DMS153 treated with DMSO at 0.1 percent for 48 hours (cell line): ENCODE data around the gene ZFP36.

ENCODE experiments used
- DNase-seq: peaks from one replicate; lab custom pipeline; 2025; ENCODE audit not compliant: unreplicated experiment; lab: John Stamatoyannopoulos, UW

Gene ZFP36

DNA sequence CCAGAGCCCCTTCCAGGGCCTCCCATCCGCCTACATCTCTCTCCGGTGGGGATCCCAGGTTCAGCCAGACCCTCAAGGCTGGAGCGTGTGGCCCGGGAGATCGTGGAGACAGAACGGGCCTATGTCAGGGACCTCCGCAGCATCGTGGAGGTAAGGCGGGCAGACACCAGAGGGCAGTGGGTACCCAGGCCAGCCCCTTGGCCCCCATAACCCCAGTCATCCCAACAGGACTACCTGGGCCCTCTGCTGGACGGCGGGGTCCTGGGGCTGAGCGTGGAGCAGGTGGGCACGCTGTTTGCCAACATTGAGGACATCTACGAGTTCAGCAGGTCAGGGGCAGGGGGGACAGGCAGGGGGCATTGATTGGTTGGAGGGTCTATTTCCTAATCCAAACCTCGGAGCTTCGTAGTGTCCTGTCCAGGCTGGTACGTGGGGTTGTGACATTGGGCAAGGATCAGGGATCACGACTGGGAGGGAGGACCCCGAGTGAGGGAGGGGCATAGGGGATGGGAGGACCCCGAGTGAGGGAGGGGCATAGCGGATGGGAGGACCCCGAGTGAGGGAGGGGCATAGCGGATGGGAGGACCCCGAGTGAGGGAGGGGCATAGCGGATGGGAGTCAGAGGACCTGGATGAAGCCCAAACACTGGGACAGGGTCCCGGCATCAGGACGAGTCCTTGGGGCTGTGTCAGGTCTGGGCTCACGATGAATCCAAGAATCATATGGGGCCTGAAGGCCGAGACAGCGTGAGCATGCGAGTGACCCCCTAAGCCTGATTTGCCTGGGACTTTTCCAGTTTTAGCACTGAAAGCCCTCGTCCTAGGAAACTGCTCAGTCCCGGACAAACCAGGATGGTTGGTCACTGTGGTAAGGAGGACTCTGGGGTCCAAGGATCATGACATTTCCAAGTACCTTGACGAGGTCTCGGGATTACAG is 8.7 kb downstream of the ZFP36 start:
- DNase-seq, result no peak

DNA sequence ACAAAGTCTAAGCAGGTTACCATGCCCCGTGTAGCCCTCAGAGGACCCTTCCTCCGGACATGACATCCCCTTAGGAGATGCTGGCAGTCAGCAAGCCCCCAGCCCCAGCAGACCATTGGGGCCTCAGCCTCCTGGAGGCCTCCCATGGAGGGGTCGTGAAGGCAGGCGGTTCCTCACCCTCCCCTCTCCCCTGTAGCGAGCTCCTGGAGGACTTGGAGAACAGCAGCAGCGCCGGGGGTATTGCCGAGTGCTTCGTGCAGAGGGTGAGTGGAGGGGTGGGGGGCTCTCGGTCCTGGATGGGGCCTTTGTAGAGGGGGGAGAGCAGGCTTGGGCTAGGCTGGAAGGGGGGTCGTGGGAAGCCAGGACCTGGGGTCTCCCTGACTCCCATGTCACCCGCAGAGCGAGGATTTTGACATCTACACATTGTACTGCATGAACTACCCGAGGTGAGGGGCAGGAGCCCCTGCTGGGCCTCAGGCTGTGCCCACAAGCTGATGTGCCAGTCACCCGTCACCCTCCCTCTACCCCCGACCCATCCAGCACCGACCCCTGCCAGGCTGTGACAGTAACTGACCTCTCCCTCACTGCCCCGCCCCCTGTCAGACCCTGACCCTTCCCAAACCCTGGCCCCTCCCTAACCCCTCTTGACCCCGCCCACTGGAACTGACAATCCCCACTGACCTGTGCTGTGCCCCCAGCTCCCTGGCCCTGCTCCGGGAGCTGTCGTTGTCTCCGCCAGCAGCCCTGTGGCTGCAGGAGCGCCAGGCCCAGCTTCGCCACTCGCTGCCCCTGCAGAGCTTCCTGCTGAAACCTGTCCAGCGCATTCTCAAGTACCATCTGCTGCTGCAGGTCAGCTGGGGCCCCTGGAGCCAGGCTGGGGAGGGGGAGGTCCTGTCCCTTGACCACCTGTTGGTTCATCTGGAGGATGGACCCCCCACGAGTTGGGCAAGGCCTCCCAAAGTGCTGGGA is 9.8 kb downstream of the ZFP36 start:
- no peak for DNase-seq

DNA sequence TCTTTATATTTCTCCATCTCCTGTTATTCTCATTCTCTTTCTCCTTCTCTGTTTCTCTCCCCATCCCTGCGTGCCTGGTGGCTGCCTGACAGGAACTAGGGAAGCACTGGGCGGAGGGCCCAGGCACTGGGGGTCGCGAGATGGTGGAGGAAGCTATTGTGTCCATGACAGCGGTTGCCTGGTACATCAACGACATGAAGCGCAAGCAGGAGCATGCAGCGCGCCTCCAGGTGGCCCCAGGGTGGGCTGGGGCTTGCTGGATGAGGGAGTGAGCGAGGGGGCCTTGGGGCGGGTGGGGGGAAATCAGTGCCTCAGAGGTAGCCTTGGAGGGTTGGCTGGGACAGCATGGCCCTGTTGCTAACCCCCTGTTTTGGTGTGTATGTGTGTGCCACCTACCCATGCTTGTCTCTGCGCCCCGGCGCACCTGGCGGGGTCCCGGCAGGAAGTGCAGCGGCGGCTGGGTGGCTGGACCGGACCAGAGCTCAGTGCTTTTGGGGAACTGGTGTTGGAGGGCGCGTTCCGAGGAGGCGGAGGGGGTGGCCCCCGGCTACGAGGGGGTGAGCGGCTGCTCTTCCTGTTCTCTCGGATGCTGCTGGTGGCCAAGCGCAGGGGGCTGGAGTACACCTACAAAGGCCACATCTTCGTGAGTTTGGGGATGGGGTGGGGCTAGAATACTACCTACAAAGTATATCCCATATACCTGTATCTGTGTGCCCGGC is 11.0 kb downstream of the ZFP36 start:
- no peak for DNase-seq

DNA sequence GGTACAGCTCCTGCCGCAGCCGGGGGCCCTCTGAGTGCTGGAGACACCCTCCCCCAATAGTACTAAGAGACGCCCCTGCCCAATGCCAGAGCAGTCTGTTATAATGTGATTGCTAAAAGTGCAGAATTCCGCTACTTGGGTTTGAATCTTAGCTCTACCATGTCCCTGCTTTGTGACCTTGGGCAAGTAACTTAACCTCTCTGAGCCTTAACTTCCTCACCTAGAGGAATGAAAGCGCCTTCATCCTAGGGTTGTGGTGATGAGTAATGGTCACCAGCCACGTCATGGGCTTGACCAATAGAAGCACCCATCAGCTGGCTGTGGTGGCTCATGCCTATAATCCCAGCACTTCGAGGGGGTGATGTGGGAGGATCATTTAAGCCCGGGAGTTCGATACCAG is 12.4 kb downstream of the ZFP36 start:
- DNase-seq, result no peak

DNA sequence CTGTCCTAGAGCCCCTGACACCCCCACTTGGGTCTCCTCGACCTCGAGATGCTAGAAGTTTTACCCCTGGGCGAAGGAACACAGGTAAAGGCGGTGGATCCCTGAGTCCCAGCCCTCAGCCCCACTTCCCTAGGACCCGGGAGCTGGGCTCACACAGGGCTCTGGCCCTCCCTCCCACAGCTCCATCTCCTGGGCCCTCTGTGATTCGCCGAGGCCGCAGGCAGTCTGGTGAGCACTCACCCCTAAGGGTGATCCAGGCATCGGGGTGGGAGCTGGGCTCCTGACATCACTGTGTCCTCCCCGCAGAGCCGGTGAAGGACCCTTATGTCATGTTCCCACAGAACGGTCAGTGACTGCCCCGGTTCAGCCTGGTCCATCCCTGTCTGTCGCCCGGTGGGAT is 14.1 kb downstream of the ZFP36 start:
- no peak for DNase-seq

DNA sequence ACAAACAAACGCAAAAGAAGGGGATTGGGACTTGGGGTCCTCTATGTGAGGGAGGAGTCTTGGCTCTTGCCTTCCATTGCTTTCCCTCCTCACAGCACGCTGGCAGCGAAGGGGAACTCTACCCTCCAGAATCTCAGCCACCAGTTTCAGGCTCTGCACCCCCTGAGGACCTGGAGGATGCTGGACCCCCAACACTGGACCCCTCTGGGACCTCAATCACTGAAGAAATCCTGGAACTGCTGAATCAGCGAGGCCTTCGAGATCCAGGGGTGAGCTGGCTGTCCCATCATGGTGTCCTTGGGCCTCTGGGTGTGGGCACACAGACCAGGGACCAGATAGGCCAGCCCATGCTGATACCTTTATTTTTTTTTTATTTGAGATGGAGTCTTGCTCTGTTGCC is 15.4 kb downstream of the ZFP36 start:
- no peak for DNase-seq

DNA sequence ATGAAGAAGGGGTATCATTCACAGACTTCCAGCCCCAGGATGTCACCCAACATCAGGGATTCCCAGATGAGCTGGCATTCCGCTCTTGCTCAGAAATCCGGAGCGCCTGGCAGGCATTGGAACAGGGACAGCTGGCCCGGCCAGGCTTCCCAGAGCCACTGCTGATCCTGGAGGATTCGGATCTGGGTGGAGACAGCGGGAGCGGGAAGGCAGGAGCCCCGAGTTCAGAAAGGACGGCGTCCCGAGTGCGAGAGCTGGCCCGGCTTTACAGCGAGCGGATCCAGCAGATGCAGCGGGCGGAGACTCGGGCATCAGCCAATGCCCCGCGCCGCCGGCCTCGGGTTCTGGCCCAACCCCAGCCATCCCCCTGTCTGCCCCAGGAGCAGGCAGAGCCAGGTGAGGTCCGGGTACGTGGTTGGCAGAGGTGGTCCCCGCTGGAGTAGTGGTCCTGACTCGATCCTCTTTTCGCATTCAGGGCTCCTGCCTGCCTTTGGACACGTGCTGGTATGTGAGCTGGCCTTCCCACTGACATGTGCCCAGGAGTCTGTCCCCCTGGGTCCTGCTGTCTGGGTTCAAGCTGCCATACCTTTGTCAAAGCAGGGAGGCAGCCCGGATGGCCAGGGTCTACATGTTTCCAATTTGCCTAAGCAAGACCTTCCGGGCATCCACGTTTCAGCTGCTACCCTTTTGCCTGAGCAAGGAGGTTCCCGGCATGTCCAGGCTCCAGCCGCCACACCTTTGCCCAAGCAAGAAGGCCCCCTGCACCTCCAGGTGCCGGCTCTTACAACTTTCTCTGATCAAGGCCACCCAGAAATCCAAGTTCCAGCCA is 16.8 kb downstream of the ZFP36 start:
- no peak for DNase-seq

DNA sequence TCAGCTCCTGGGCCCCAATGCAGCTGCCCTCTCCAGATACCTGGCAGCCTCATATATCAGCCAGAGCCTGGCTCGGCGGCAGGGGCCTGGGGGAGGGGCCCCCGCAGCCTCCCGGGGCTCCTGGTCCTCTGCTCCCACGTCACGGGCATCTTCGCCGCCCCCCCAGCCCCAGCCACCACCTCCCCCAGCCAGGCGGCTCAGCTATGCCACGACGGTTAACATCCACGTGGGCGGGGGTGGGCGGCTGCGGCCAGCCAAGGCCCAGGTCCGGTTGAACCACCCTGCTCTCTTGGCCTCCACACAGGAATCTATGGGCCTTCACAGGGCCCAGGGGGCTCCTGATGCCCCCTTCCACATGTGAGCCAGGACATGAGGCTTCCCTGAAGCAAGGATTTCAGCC is 18.3 kb downstream of the ZFP36 start:
- DNase-seq, result no peak

DNA sequence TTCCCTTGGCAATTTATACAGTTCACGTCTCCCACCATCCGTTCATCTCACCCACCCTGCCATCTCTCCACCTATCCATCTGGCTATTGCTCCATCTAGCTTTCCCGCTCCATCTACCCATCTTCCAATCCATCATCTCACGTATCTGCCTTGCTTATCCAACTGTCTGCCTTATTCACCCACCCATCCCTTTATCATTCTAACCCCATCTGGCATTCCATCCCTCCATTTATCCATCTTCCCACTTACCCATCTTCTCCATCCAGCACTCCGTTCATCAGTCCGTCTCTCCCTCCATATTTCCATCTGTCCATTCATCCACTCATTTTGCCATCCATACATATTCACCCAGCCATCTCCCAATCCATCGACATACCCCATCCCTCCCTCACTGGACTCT is 19.1 kb downstream of the ZFP36 start:
- no peak for DNase-seq

DNA sequence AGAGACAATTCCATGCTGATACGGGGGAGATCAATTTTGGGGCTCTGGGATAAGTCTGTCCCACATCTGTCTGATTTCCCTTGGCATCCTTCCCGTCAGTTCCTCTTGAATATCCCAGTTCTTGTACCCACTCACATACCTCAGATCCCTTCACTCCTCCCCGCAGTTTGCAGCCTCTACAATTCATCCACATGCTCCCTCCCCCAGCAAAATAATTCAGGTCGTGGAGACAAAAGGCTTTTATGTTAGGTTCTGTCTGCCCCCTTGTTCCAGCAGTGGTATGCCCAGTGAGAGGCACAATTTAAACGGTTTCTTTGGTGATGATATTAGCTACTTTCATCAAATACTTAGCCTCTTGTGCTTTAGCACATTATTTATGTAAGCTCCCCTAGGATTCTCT is 19.5 kb downstream of the ZFP36 start:
- DNase-seq, result no peak

DNA sequence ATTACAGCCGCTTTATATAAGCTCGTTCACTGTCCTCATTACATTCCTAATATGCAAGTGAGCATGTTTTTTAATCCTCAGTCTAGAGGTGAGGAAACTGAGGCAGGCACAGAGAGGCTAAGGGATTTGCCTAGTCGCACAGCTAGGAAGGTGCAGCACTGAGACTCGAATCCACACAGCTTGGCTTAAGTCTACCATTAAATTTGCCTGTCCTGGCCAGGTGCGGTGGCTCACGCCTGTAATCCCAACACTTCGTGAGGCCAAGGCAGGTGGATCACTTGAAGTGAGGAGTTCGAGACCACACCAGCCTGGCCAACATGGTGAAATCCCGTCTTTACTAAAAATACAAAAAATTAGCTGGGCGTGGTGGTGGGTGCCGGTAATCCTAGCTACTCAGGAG is 21.1 kb downstream of the ZFP36 start:
- DNase-seq, result no peak

DNA sequence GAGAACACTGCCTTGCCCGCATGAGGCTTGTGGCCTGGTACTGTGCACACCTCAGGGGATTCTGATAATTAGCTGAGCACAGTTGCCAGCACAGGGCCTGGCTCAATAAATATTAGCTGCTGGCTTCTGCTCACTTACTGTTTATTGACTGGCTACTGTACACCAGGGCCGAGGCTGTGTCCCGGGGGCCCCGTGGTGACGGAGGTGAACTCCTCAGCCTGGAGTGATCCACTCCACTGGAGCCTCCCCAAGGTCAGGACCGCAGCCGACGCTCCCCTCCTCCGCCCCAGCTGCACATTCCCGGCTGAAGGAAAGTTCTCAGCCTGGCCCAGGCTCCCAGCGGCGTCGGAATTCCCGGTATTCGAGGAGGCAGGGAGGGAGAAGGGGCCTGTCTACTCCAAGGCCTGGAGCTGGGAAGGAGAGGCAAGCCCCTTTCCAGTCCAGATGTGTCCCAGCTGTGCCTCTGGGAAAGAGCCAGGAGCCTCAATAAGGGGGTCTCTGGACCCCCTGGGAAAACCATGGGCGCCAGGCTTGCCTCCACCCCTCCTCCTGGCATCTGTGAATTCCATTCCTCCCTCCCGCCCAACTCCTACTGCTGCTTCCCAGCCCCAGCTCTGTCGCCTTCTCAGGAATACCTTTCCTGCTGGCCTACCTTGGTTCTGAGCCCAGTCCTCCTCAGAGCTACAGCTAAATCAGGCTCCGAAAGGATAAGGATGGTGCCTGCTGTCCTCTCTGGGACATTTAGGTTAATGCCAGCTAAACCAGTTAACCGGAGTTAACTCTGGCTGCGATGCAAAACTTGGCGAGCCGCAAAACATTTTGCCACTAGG is 21.9 kb downstream of the ZFP36 start:
- no peak for DNase-seq

DNA sequence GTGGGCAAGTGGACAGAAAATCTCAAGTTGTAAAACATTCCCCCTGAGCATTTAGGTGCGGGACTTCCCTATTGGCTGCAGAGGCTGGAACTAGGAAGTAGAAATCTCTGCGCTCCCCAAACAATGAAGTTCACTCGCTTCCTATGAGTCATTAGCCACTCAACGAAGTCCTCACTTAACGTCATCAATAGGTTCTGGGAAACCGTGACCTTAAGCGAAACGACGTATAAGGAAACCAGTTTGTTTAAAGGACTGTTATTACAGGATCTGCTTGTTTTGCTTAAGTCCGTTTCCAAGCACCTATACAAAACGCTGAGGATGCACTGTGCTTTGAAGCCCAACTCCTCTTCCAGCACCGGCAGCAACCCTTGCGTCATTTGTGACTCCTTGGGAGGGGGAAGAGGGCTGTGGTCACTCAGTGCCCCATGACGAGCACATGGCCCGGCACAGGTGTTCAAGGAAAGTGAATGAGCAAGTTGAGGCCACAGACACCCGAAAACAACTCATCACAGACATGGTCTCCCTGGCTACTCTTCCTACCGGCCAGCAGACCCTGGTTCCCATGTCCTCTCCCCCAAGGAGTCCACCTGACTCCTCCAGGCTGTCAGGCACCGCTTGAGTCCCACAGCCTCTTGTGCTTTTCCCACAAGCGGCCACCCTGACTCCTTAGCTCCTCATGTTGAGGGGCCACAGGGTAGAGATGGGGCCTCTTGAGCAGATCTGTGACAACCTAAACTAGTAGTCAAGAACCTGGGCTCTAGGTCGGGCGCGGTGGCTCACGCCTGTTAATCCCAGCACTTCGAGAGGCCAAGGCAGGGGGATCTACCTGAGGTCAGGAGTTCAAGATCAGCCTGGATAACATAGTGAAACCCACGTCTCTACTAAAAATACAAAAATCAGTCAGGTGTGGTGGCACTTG is 24.3 kb downstream of the ZFP36 start:
- peak; percentile 78 for DNase-seq

DNA sequence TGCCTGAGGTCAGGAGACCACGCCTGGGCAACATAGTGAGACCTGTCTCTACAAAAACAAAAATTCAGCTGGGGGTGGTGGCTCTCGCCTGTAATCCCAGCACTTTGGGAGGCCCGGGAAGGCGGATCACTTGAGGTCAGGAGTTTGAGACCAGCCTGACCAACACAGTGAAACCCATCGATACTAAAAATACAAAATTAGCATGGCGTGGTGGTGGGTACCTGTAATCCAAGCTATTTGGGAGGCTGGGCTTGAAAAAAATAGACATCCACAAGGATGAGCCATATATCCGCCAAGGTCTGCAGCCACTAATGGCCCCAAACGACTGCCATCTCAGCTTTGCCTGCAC is 26.0 kb downstream of the ZFP36 start:
- no peak for DNase-seq

DNA sequence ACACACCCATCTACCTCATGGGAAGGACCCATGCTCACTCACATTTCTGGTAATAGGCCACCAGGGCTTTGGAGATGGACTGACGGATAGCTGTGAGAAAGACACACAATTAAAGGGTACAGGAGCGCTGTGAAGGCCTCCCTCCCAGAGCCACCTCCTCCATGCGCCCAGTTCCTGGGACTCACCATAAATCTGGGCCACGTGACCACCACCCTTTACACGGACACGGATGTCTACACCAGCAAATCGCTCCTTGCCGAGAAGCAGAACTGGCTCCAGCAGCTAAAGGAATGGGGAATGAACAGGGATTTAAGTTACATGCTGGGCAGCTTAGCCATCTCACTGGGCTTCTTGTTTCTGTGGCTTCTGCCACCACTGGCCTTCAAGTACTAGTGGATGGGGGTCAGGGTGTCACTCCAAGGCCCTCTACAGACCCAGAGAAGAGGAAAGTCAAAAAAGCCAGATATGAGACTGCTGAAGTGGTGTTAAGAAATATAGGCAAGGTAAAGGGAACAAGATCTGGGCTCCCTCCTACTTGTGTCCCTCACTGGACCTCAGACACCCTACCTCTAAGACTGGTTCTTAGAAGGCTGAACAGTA is 26.9 kb downstream of the ZFP36 start:
- no peak for DNase-seq

DNA sequence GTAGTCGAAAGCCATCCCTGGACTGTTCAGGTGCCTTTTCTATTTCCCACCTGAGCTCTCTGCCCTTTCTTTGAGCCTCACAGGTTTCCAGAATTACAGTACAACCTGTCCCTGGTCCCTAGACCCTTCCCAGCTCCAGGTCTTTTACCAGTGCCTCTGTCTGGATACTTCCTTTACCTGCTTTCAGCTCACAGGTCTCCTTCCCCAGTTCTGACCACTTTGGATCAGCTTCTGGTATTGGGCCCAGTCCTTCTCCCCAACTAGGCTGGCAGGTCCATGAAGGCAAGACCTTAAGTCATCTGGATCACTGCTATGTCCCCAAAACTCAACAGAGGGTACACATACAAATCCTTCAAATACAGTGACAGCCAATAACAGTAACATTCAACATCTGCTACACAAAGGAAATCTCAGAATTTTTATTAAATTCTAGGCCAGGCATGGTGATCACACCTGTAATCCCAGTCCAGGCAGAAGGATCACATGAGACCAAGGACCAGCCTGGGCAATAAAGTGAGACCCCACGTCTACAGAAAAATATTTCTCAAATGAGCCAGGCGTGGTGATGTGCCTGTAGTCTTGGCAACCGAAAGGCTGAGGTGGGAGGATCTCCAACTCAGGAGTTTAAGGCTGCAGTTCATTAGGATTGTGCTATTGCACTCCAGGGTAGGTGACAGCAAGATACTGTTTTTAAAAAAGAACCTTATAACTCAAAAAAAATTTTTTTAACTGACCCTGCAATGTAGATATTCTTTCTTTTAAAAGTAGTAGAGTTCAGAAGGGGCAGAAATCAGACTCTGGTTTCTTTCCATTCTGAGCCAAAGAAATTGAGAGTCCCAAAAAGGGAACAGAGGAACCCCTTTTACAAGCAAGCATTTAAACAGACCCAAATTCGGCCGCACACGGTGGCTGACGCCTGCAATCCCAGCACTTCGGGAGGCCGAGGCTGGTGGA is 27.8 kb downstream of the ZFP36 start:
- DNase-seq, result no peak
